Measurements from ENCODE around the gene CSNK1G1. TPM values are rescaled to one million over a fixed set of nuclear protein-coding genes. Genes with fewer than 3 reads are reported as not detected.
A peak's percentile ranks its signal among the peaks of the same experiment; 100 is the strongest.

The CSNK1G1 gene
- total and polyA plus RNA-seq, 2 of the 8 experiments (the other 6 are each of a cell fraction or from before 2014, with no cell fraction given): 6.0 to 12.9 TPM

- no peak overlapping the region for H3K4me2 ChIP-seq (ENCODE audit: insufficient read depth in 1 of 2, low read depth in 2 of 2, low read length in 2 of 2)
- no peak overlapping the region for H2BK5ac ChIP-seq (ENCODE audit: low read depth, low read length)
- H3K14ac ChIP-seq (ENCODE audit: insufficient read length): no peak overlapping the region
- FAIRE-seq (no peak), DNase-seq (ENCODE audit: low read depth in 1 of 2, low spot score in 2 of 2) (no peak)
- no peak overlapping the region for H3K23ac ChIP-seq (ENCODE audit: insufficient read length)
- no peaks in the 10 kb centered on the region for H3K27me3 ChIP-seq (replicated peaks in 1 of 4; ENCODE audit: control insufficient read depth in 3 of 4, extremely low read depth in 1 of 4, insufficient read depth in 3 of 4, low read length in 3 of 4)
- no peak overlapping the region for H3K27ac ChIP-seq (ENCODE audit: low read depth, low read length)
- H2AFZ ChIP-seq (ENCODE audit: low read length): no peak overlapping the region
- H3K4me3 ChIP-seq (ENCODE audit: extremely low read depth in 1 of 4, insufficient read depth in 2 of 4, low read depth in 3 of 4, low read length in 4 of 4): no peak overlapping the region
- no peak overlapping the region for H2BK20ac ChIP-seq (ENCODE audit: low read length)
- H3K4ac ChIP-seq (replicated peaks; ENCODE audit: insufficient read length, low read depth, low read length): no peak overlapping the region
- no peak overlapping the region for H4K91ac ChIP-seq (replicated peaks; ENCODE audit: insufficient read length, low read length)
- H3K9me3 ChIP-seq (ENCODE audit: insufficient read depth in 2 of 2, low read depth in 1 of 2, low read length in 1 of 2): no peaks in the 10 kb centered on the region
- H4K20me1 ChIP-seq (replicated peaks in 1 of 2; ENCODE audit: control insufficient read depth in 1 of 2, insufficient read depth in 2 of 2, low read length in 2 of 2): no peaks in the 10 kb centered on the region
- H3K4me1 ChIP-seq (replicated peaks in 1 of 4; ENCODE audit: control insufficient read depth in 3 of 4, insufficient read depth in 4 of 4, low read length in 3 of 4): no peaks in the 10 kb centered on the region
- no peak for TF ChIP-seq TEAD4 (IDR thresholded peaks at IDR 0.05; ENCODE audit: low read depth, low read length)
- no peak for TF ChIP-seq SP1 (IDR thresholded peaks at IDR 0.05; ENCODE audit: low read depth, low read length)
- TF ChIP-seq CEBPB (IDR thresholded peaks at IDR 0.05; ENCODE audit: low read depth, low read length): 0 out of 2 replicates have a peak, but pooled peaks have one; percentile 57
- no peaks in the 10 kb centered on the region for H3K79me1 ChIP-seq (ENCODE audit: low read depth, low read length)
- CTCF ChIA-PET (ENCODE audit: partially characterized antibody): interaction anchor here (0.9 to 1.6 kb wide), 2 partner anchors 10 to 17 kb away, joined by 4 to 5 read pairs; no protein-coding TSS in a partner anchor
- no peaks in the 10 kb centered on the region for H3K79me2 ChIP-seq (ENCODE audit: control insufficient read depth in 1 of 2, insufficient read depth in 2 of 2, low read length in 2 of 2)
- POLR2A ChIA-PET (ENCODE audit: partially characterized antibody): no interaction called here
- no peak overlapping the region for H2AK5ac ChIP-seq (ENCODE audit: low read depth, low read length)
- H3K56ac ChIP-seq (replicated peaks; ENCODE audit: insufficient read length, low read depth, low read length): no peak overlapping the region
- no peaks in the 10 kb centered on the region for H3K36me3 ChIP-seq (ENCODE audit: control insufficient read depth in 2 of 4, insufficient read depth in 4 of 4, low read length in 3 of 4)
- H4K5ac ChIP-seq (ENCODE audit: insufficient read length, low read depth, low read length): no peak overlapping the region
- H2BK120ac ChIP-seq (replicated peaks; ENCODE audit: low read depth, low read length): no peak overlapping the region
- H3K9ac ChIP-seq (replicated peaks in 1 of 4; ENCODE audit: extremely low read depth in 1 of 4, low read depth in 3 of 4, low read length in 3 of 4): no peak overlapping the region
- H3K23me2 ChIP-seq (ENCODE audit: low read depth, low read length): no peaks in the 10 kb centered on the region; the same call in 1 of the 2 replicates
- WGBS, 2 experiments (ENCODE audit: extremely low coverage in 1 of 2, insufficient coverage in 1 of 2, insufficient read length in 1 of 2, insufficient replicate concordance in 2 of 2, low coverage in 1 of 2, low lambda C conversion rate in 2 of 2, missing lambda C conversion rate in 1 of 2): 84% methylated on average over 4 of the region's 4 CpGs; no CpG with 5 or more reads in 1 of the 2 experiments
- H4K8ac ChIP-seq (ENCODE audit: extremely low read depth, insufficient read depth, low read length): no peak overlapping the region
- no peak overlapping the region for H2BK12ac ChIP-seq (ENCODE audit: low read depth, low read length)
- no peak overlapping the region for H2BK15ac ChIP-seq (ENCODE audit: low read length)
- no peak overlapping the region for H3K18ac ChIP-seq (ENCODE audit: extremely low read depth, low read length)
Measured at GRCh38 chr15:64235552-64235951, 120.4 kb downstream of the CSNK1G1 start.
